GM12878 (cell line): ENCODE data around the gene BSCL2.

Source experiments
- CTCF ChIP-seq, 3 experiments: IDR thresholded peaks in 2 of 3; conservative IDR thresholded peaks in 1 of 3; 2 replicates each; pipeline ENCODE4 v1.5.1; 2011; ENCODE audit warnings: low read depth in 3 of 3, low read length in 3 of 3, mild to moderate bottlenecking in 3 of 3, control low read depth in 2 of 3, moderate library complexity in 2 of 3, inconsistent platforms in 1 of 3, mixed read lengths in 1 of 3; ENCODE audit not compliant: control insufficient read depth in 2 of 3, insufficient read depth in 1 of 3; ENCODE audit errors: extremely low read depth in 1 of 3
- EP300 ChIP-seq, 2 experiments: fragments of 150-350 bp in 1 of 2; IDR thresholded peaks; 2 replicates each; pipeline ENCODE4 v1.6.1; 2011 to 2012; ENCODE audit warnings: low read depth in 2 of 2, low read length in 2 of 2, borderline replicate concordance in 1 of 2, improper control_type of control experiment in 1 of 2, inconsistent platforms in 1 of 2; ENCODE audit not compliant: control insufficient read depth in 1 of 2
- JUND ChIP-seq: IDR thresholded peaks from 2 replicates; pipeline ENCODE4 v1.6.1; 2012; ENCODE audit warnings: low read depth, mild to moderate bottlenecking, low read length, improper control_type of control experiment, moderate library complexity
- POLR2A ChIP-seq: IDR thresholded peaks from 2 replicates; pipeline ENCODE4 v1.6.1; 2011; ENCODE audit warnings: low read depth, mild to moderate bottlenecking, low read length
- TCF7 ChIP-seq: IDR thresholded peaks from 2 replicates; pipeline ENCODE4 v1.6.1; 2014; ENCODE audit warnings: antibody characterized with exemption, borderline replicate concordance

DNA sequence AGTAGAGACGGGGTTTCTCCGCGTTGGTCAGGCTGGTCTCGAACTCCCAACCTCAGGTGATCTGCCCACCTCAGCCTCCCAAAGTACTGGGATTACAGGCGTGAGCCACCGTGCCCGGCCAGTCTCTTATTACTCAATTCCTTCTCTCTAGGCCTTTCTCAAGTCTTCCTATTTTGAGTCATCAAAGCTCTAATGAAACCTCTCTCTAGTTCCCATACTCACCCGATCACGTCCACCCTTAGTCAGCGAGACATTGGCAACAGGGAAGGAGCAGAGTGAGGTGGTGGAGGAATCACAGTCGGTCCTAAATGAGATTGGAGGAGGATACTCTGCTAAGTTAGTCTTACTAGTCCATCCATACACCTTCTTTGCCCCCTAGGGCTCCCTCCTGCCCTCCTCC is 5.0 kb downstream of the BSCL2 start:
- no peak for TF ChIP-seq JUND
- TF ChIP-seq POLR2A: no peak
- no peak for TF ChIP-seq CTCF (IDR thresholded peaks at IDR 0.05 in 2 of 3, conservative IDR thresholded peaks at IDR 0.05 in 1 of 3; ENCODE audit: control insufficient read depth in 2 of 3, extremely low read depth in 1 of 3, insufficient read depth in 1 of 3, low read depth in 3 of 3, low read length in 3 of 3)
- TF ChIP-seq EP300 (IDR thresholded peaks at IDR 0.05; ENCODE audit: borderline replicate concordance in 1 of 2, control insufficient read depth in 1 of 2, low read depth in 2 of 2, low read length in 2 of 2): no peak
- no peak for TF ChIP-seq TCF7
